GM19328 (cell line): ENCODE results near the gene MPND.
A peak's percentile ranks its signal among the peaks of the same experiment; 100 is the strongest.

ENCODE experiments used
- ATAC-seq: cut with Tn5 transposase; IDR thresholded peaks from one replicate; pipeline ENCODE4 v1.9.1; 2021; ENCODE audit warnings: mild to moderate bottlenecking, moderate library complexity; ENCODE audit not compliant: unreplicated experiment

MPND gene, protein sequence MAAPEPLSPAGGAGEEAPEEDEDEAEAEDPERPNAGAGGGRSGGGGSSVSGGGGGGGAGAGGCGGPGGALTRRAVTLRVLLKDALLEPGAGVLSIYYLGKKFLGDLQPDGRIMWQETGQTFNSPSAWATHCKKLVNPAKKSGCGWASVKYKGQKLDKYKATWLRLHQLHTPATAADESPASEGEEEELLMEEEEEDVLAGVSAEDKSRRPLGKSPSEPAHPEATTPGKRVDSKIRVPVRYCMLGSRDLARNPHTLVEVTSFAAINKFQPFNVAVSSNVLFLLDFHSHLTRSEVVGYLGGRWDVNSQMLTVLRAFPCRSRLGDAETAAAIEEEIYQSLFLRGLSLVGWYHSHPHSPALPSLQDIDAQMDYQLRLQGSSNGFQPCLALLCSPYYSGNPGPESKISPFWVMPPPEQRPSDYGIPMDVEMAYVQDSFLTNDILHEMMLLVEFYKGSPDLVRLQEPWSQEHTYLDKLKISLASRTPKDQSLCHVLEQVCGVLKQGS

DNA sequence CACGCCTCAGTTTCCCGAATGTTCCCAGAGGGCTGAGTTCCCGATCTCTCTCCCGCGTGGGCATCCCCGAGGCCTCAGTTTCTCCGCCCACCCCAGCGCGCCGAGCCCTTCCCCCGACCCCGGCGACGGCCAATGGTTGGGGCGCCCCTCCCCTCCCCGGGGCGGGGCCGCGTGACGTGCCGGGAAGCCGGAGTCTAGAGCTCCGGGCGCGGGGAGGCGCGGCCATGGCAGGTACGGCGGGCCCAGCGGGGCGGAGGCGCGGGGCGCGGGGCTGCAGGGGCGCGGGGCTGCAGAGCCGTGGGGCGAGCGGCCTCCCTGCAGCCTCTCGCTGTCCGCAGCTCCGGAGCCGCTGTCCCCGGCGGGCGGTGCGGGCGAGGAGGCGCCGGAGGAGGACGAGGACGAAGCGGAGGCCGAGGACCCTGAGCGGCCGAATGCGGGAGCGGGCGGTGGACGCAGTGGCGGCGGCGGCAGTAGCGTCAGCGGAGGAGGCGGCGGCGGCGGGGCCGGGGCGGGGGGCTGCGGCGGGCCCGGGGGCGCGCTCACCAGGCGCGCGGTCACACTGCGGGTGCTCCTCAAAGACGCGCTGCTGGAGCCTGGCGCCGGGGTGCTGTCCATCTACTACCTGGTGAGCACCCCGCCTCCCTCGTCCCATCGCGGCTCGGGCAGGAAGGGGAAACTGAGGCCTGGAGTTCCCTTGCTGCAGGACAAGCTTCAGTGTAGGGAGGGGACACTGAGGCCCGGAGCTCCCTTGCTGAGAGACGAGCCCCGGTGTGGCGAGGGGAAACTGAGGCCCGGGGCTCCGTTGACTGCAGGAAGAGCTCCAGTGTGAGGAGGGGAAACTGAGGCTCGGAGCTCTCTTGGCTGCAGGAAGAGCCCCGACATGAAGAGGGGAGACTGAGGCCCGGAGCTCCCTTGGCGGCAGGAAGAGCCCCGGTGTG is at the start of gene MPND:
Gene MPND, plus strand, starts transcription at position 193 of the 938 bp plus-strand sequence. Its CDS starts 32 bp downstream, at position 225.
- ATAC-seq = peak; percentile 45

DNA sequence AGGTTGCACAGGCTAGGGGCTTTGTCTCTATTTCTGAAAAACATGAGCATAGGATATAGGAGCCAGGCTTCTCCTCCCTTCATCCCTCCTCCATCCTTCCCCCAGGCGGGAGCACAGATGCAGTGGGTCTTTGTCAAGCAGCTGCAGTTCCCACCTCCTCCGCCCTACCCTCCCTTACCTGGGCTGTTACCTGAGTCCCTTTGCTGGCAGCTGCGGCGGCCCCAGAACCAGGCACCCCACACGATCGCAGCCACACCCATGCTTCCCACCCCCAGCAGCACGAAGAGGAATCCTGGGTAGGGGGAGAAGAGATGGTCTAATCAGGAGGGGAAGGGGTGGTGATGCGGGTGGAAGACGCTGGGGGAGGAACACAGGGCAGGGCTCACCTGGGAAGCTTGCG is 49.0 kb upstream of the MPND start:
- no peak for ATAC-seq

DNA sequence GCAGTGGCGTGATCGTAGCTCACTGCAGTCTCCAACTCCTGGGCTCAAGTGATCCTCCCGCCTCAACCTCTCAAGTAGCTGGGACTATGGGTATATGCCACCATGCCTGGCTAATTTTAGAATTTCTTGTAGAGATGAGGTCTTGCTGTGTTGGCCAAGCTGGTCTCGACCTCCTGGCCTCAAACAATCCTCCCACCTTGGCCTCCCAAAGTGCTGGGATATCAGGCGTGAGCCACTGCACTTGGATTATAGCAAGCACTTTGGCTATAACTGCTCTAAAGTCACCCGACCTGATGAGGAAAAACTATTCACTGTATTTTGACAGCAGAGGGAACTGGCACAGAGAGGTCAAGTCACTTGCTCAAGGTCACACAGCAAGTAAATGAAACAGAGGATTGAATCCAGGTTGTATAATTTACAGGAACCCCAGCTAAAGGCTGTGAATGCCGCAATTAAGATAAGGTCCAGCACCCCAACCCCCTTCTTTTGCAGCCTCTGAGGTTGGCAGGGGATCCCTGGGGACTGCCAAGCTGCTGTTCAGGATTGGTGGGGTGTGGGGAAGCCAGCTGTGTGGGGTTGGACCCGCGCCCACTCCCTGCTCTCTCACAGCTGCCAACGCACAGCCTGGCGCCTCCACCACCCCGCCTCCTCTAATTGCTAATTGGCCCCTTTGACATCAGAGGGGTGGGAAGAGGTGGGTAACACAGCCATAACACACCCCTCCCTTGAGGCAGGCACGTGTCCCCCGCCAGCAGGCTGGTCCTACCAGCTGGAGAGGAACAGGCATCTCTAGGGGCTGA is 47.2 kb upstream of the MPND start:
- ATAC-seq = no peak

DNA sequence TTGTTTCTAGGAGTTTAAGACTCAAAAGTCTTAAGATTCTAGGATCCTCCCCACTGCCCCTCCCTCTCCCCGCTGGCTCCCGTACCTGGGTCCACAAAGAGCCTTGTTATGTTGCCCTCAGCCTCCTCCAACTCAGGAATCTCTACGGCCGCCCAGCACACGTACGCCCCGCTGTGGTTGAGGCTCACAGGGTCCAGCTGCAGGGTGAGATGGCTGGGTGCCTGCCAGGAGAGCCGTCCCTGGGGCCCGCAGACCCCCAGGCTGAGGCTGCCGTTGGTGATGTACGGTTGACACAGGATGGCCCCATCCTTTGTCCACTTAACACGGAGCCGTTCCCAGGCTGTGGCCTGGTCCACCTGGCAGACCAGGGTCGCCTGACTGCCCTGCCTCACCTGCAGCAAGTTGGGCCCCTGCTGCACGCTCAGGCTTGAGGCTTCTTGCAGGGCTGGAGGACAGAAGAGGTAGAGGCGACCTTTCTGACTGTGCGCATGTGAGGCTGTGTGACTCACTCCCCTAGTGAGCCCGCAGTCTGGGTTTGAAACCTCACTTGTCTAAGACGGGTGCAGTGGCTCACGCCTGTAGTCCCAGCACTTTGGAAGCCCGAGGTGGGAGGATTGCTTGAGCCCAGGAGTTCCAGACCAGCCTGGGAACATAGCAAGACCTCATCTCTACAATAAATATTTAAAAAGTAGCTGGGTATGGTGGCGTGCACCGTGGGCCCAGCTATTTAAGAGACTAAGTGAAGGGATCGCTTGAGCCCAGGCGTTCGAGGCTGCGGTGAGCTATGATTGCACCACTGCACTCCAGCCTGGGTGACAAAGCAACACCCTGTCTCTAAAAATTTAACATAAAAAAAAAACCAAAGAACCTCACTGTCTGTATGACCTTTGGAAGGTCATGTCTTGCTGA is 45.2 kb upstream of the MPND start:
- ATAC-seq = no peak

DNA sequence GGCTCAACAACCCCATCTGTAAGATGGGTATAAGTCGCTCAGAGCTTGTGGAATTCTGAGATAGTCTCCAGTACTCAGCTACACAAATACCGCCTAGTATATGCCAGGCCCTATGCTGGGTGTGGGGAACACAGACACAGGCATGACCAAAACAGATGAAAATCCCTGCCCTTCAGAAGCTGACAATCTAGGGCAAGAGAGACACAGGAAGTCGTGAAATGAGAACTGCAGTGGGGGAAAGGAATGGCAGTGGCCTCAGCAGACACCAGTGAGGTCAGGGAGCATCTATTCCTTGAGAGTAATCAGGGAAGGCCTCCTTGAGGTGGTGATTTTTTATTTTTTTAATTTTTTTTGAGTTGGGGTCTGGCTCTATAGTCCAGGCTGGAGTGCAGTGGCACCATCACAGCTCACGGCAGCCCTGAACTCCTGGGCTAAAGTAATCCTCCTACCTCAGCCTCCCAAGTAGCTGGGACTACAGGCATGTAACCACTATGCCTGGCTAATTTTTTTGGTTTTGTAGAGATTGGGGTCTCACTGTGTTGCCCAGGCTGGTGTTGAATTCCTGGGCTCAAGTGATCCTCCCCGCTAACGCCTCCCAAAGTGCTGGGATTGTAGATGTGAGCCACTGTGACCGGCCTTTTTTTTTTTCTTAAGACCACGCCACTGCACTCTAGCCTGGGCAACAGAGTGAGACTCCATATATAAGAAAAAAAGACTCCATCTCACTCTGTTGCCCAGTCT is 44.4 kb upstream of the MPND start:
- ATAC-seq = no peak

DNA sequence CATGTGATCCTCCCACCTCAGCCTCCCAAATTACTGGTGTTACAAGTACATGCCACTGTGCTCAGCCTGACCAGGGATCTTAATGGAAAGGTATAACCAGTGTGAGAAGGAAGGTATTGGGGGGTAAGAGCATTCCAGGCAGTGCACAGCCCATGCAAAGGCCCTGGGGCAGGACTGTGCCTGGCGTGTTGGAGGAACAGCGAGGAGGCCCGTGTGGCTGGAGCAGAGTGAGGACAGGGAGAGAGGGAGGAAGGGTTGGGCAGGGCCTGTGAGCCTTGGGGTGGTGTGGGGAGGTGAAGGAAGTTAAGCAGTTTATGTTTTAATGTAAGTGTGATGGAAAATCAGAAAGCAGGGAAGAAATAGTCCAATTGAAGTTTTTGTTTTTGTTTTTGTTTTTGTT is 42.8 kb upstream of the MPND start:
- no peak for ATAC-seq

DNA sequence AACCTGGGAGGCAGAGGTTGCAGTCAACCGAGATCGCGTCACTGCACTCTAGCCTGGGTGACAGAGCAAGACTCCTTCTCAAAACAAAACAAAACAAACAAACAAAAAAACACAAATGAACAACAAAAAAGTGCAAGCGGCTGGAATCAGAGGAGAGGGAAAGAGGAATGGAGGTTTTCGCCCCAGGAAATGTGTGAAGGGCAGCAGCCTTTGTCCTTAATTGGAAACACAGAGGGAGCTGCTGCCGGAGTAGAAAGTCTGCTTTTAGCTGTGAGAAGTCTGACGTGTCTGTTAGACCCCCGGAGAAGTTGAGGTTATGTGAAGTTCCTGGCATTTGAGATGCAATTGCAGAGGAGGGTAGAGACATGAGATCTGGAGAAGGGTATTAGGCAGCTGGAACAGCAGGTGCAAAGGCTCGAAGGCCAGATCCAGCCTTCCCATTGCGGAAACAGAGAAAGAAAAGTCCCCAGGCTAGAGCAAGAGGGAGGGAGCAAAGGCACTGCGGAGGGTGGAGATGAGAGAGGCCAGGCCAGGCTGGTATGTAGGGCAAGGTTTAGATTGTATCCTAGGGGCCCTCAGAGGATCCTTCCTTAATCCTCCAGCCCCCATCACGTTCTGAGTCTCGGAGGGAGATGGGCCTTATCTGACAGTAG is 41.6 kb upstream of the MPND start:
- no peak for ATAC-seq

DNA sequence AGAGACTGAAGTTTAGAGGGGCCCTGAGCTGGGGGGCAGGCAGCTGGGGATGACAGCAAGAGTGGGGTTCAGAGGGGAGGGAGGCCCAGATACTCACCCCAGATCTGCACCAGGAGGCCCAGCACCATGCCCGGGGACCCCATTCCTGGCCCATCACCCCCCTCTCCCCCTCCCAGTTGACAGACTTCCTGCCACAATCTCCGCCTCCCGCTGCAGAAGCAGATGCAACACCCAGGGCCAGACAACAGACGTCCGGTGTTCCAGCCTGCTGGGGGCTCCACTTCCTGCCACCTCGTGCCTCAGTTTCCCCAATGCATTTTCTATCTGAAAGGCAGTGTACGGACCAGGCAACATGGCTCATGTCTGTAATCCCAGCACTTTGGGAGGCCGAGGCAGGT is 41.1 kb upstream of the MPND start, which contains the start of gene TMIGD2:
Gene TMIGD2, minus strand, starts transcription at position 147 of the 398 bp plus-strand sequence. Its CDS starts 4 bp downstream, at position 143.
- ATAC-seq = no peak

DNA sequence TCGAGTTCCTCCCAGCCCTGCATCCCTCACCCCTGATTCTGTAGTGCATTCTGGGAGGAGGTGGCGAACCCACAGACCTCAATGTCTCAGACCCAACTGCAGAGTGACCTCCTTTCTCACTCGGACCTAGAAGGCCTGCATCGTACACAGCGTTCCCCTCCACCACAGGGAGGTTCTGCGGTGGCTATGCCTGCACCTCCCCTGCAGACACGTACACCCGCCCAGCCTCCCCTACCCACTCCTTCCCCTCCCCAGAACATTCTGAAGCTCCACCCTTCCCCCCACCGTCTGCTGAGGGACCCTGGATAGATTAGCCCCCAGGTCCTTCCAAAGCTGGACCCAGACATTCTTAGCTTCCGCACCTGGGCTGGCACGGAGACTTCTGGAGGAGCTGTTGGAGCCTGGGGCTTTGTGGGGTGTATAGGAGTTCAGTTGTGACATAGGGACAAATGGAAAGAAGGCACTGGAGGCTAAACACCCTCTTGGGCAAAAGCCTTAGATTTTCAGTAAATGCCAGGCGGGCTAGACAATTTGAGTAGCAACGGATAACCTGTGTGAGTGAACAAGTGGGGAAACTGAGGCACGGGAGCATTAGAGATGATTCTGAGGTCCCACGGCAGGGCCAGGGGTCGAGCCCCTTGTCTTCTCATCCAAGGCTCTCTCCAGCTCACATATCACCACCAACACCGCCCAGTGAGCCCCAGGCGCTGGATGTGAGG is 39.4 kb upstream of the MPND start:
- no peak for ATAC-seq

DNA sequence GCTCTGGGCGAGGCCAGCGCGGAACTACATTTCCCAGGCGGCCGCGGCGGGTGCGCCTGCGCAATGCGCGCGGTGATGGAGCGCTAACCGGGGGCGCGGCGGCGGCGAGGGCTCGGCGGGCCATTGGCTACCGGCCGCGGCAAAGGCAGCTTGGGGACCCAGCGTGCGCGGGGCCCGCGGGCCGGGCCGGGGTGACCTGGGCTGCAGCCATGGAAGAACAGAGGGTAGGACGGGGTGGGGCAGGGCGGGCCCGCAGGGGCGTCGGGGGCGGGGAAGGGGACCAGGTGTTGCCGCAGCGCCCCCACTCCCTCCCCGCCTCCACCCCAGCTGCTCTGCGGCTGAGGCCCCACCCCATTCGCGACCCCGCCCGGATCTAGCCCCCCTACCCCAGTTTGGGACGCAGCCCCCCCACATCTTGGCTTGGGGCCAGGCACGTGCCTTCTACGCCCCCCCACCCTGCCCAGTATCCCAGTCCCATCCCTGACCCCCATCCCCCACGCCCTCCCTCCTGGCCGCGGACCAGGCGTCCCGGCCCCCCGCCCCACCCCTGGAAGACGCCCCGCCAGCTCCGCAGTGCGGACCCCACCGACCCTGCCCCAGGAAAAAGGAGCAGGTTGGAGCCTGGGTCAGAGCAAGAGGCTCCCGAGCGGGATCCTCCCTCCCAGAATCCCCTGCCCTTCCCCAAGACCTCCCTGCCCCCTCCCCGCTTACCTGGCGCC is 38.7 kb upstream of the MPND start, which contains the start of gene FSD1:
Gene FSD1, plus strand, starts transcription at position 61 of the 719 bp plus-strand sequence. Its CDS starts 149 bp downstream, at position 210.
- no peak for ATAC-seq

DNA sequence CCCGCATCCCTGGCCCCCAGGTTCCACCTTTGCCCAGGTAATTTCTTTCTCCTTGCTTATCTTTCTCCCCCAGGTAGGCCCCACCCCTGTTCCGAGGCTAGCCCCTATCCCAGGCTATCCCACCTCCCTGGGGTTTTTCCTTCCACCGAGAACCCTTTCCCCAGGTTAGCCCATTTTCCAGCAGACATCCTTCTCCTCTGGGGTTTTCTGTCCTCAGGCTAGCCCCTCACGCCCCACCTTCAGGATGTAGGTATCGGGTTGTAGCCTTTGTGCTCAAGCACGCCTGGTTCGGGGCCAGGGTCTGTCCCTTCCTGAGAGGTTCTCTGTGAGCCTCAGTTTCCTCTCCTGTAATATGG is 38.1 kb upstream of the MPND start:
- no peak for ATAC-seq

DNA sequence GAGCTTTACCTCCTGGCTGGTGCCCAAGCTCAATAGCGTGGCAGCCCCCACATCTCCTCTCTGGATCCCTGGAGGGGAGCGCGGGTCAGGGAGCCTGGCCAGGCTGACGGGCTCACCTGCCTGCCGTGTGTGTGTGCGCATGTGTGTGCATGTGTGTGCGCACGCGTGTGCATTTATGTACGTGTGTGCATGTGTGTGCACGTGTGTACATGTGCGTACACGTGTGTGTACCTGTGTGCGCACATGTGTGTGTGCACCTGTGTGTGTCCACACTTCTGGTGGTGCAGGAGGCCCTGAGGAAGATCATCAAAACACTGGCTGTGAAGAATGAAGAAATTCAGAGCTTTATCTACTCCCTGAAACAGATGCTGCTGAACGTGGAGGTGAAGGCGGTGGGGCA is 37.7 kb upstream of the MPND start:
- ATAC-seq = no peak

DNA sequence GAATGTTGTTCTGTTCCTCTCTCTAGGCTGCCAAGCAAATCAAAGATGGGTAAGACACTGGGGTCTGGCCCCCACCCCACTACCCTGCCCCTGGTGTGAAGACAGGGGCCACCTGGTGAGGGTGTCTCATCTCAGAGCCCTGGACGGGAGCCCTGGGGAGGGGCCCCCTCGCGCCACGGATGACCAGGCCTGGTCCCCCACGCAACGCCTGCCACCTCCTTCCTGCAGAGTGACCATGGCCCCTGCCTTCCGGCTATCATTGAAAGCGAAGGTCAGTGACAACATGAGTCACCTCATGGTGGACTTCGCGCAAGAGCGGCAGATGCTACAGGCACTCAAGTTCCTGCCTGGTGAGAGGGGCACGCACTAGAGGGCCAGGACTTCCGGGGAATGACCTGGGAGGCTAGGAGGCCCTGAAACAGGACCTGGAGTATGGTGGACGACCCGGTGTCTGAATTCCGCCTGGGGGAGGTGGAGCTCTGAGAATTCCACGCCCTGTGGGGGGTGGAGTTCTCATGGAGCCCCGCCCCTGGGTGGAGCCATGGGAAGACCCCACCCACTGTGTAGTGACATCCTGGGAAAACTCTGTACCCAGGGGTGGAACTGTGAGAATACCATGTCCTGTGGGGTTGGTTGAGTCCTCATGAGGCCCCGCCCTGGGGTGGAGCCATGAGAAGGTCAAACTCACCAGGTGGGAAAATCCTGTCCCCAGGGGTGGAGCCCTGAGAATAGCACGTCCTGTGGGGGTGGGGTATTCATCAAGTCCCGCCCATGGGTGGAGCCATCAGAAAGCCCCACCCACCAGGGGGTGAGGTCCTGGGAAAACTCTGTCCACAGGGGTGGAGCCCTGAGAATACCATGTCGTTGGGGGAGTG is 32.9 kb upstream of the MPND start:
- no peak for ATAC-seq

DNA sequence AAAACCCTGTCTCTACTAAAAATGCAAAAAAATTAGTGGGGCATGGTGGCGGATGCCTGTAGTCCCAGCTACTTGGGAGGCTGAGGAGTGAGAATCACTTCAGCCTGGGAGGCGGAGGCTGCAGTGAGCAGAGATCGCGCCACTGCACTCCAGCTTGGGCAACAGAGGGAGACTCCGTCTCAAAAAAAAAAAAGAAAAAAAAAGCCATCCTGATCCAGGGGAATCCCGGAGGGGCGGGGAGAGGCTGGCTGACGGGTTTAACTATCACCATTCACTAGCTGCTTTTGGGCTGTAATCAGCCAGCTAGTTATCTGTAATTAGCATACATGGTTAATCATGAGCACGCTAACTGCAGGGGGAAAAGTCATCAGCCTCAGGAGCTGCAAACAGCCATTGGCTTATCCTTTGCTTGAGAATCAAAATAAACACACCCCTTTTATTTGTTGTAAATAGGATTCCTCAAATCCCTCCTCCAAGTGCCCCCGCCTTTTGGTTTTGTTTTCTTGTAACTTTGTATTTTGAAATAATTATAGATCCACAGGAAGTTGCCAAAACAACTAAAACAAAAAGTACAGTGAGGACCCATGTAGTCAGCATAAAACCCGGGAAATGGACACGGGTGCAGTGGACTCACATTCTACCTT is 29.4 kb upstream of the MPND start:
- ATAC-seq = no peak

DNA sequence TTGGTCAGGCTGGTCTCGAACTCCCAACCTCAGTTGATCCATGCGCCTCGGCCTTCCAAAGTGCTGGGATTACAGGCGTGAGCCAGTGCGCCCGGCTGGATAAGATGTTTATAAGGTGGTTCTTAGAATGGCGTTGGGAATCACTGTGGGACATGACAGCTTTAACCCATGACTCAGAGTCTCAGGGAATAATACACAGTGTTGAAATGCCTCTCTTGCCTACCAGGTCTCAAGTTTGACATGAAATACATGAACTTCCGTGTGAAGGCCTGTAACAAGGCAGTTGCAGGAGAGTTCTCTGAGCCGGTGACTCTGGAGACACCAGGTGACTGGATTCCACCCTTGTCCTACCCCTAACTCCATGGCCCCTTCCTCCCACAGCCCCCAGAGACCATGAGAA is 26.4 kb upstream of the MPND start:
- no peak for ATAC-seq

DNA sequence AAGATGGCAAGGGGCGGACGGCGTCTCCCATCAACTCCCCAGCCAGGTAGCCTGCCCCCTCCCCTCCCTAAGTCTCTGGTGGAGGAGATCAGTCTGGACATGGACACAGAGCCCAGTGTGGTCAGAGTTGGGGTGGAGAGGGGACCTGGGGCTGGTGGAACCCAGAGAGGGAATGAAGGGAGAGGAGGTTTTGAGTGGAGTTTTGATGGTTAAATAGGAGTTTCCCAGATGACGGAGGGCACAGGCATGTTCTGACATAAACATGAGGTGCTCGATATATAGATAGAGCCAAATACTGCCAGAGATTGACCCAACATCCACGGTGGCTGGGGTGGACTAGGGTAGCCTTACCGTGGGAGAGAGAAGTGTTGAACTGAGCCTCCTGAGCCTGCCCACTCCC is 24.9 kb upstream of the MPND start:
- no peak for ATAC-seq
